ENCODE data around the gene SPON1.

GRCh38 chr11:14190992-14191778 is 228.7 kb downstream of the SPON1 start:
- TF ChIP-seq CTCF (conservative IDR thresholded peaks at IDR 0.05; ENCODE audit: low read depth, low read length) (0 out of 2 replicates have a peak, but pooled peaks have one; percentile 15), EZH2 (IDR thresholded peaks at IDR 0.05; ENCODE audit: low read length, unreplicated experiment) (no peak), EZH2phosphoT487 (IDR thresholded peaks at IDR 0.05; ENCODE audit: borderline replicate concordance, low read length) (no peak)
